Measurements from ENCODE around the gene SCAANT1. TPM values are rescaled to one million over a fixed set of nuclear protein-coding genes. Genes with fewer than 3 reads are reported as not detected.

Gene SCAANT1
- total and polyA plus RNA-seq, 2 of the 8 experiments (the other 6 are each of a cell fraction or from before 2014, with no cell fraction given) = not detected

DNA sequence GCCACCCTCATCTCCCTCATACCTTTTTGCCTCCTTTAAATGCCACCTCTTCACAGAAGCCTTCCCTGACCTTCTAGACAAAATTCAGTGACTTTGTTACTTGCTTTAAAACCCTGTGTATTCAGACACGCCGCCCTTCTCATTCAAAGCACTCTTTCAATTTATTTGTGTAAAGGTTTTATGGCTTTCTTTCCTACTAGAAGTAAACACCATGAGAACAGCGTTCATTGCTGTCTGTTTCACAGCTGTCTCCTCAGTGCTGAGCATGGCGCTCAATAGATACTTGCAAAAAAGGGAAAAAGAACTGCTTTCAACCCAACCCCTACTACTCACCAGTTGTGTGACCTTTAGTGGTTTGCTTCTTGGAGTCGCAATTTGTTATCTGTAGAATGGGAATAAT is 31.5 kb downstream of the SCAANT1 start:
- Histone ChIP-seq H3K79me2 (ENCODE audit: control insufficient read depth in 1 of 2, insufficient read depth in 2 of 2, low read length in 2 of 2) (peaks cover 0 to 32% of the 10 kb centered on the region in 2 experiments; a peak in 3 of 4 replicates), H2BK5ac (ENCODE audit: low read depth, low read length) (no peak overlapping the region), H3K14ac (ENCODE audit: insufficient read length) (no peak overlapping the region), H3K4ac (replicated peaks; ENCODE audit: insufficient read length, low read depth, low read length) (no peak overlapping the region), H3K79me1 (ENCODE audit: low read depth, low read length) (no peaks in the 10 kb centered on the region; the same call in none of the 2 replicates), H4K5ac (ENCODE audit: insufficient read length, low read depth, low read length) (no peak overlapping the region), H3K18ac (ENCODE audit: extremely low read depth, low read length) (no peak overlapping the region), H3K56ac (replicated peaks; ENCODE audit: insufficient read length, low read depth, low read length) (no peak overlapping the region), H2BK12ac (ENCODE audit: low read depth, low read length) (no peak overlapping the region), H2AK5ac (ENCODE audit: low read depth, low read length) (no peak overlapping the region), H3K23me2 (ENCODE audit: low read depth, low read length) (peaks cover 1% of the 10 kb centered on the region; the same call in 1 of the 2 replicates), H4K8ac (ENCODE audit: extremely low read depth, insufficient read depth, low read length) (no peak overlapping the region), H3K9ac (replicated peaks in 1 of 4; ENCODE audit: extremely low read depth in 1 of 4, low read depth in 3 of 4, low read length in 3 of 4) (no peak overlapping the region), H3K36me3 (ENCODE audit: control insufficient read depth in 2 of 4, insufficient read depth in 4 of 4, low read length in 3 of 4) (no peaks in the 10 kb centered on the region), H3K27ac (ENCODE audit: low read depth, low read length) (no peak overlapping the region), H3K4me1 (replicated peaks in 1 of 4; ENCODE audit: control insufficient read depth in 3 of 4, insufficient read depth in 4 of 4, low read length in 3 of 4) (peaks cover 2 to 9% (median 7%) of the 10 kb centered on the region in 4 experiments; a peak in 5 of 7 replicates), H3K27me3 (replicated peaks in 1 of 4; ENCODE audit: control insufficient read depth in 3 of 4, extremely low read depth in 1 of 4, insufficient read depth in 3 of 4, low read length in 3 of 4) (no peaks in the 10 kb centered on the region), H3K4me2 (ENCODE audit: insufficient read depth in 1 of 2, low read depth in 2 of 2, low read length in 2 of 2) (no peak overlapping the region), H2BK20ac (ENCODE audit: low read length) (no peak overlapping the region), H3K9me3 (ENCODE audit: insufficient read depth in 2 of 2, low read depth in 1 of 2, low read length in 1 of 2) (no peaks in the 10 kb centered on the region), H2AFZ (ENCODE audit: low read length) (no peak overlapping the region), H2BK120ac (replicated peaks; ENCODE audit: low read depth, low read length) (no peak overlapping the region), H4K20me1 (replicated peaks in 1 of 2; ENCODE audit: control insufficient read depth in 1 of 2, insufficient read depth in 2 of 2, low read length in 2 of 2) (peaks cover 2 to 3% of the 10 kb centered on the region in 2 experiments), H2BK15ac (ENCODE audit: low read length) (no peak overlapping the region), H3K4me3 (ENCODE audit: extremely low read depth in 1 of 4, insufficient read depth in 2 of 4, low read depth in 3 of 4, low read length in 4 of 4) (no peak overlapping the region), H4K91ac (replicated peaks; ENCODE audit: insufficient read length, low read length) (no peak overlapping the region), H3K23ac (ENCODE audit: insufficient read length) (no peak overlapping the region)
- ChIA-PET CTCF (ENCODE audit: partially characterized antibody) (no interaction called here), POLR2A (ENCODE audit: partially characterized antibody) (no interaction called here)
- DNase-seq (ENCODE audit: low read depth in 1 of 2, low spot score in 2 of 2) = no peak
- WGBS, 2 experiments (ENCODE audit: extremely low coverage in 1 of 2, insufficient coverage in 1 of 2, insufficient read length in 1 of 2, insufficient replicate concordance in 2 of 2, low coverage in 1 of 2, low lambda C conversion rate in 2 of 2, missing lambda C conversion rate in 1 of 2) = 85% methylated on average over 5 of the region's 5 CpGs; no CpG with 5 or more reads in 1 of the 2 experiments
- no peak for FAIRE-seq
- TF ChIP-seq, protein P1, sequence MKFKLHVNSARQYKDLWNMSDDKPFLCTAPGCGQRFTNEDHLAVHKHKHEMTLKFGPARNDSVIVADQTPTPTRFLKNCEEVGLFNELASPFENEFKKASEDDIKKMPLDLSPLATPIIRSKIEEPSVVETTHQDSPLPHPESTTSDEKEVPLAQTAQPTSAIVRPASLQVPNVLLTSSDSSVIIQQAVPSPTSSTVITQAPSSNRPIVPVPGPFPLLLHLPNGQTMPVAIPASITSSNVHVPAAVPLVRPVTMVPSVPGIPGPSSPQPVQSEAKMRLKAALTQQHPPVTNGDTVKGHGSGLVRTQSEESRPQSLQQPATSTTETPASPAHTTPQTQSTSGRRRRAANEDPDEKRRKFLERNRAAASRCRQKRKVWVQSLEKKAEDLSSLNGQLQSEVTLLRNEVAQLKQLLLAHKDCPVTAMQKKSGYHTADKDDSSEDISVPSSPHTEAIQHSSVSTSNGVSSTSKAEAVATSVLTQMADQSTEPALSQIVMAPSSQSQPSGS (IDR thresholded peaks at IDR 0.05; ENCODE audit: low read length) = no peak
- no peak for TF ChIP-seq ZNF274 (IDR thresholded peaks at IDR 0.05; ENCODE audit: borderline replicate concordance, extremely low read depth, low read length)
- TF ChIP-seq TCF12 (IDR thresholded peaks at IDR 0.05; ENCODE audit: low read depth, low read length) = no peak
- no peak for TF ChIP-seq NANOG (IDR thresholded peaks at IDR 0.05; ENCODE audit: insufficient read depth, low read depth, low read length, poor library complexity, severe bottlenecking)
- TF ChIP-seq JUN (IDR thresholded peaks at IDR 0.05; ENCODE audit: low read depth, low read length) = no peak
- no peak for TF ChIP-seq KDM4A (IDR thresholded peaks at IDR 0.05; ENCODE audit: low read depth, low read length, severe bottlenecking)
- TF ChIP-seq KDM5A (IDR thresholded peaks at IDR 0.05; ENCODE audit: low read length) = no peak
- no peak for TF ChIP-seq CTBP2 (IDR thresholded peaks at IDR 0.05; ENCODE audit: borderline replicate concordance, insufficient read depth, insufficient read length, low read length)
- TF ChIP-seq, protein P2, sequence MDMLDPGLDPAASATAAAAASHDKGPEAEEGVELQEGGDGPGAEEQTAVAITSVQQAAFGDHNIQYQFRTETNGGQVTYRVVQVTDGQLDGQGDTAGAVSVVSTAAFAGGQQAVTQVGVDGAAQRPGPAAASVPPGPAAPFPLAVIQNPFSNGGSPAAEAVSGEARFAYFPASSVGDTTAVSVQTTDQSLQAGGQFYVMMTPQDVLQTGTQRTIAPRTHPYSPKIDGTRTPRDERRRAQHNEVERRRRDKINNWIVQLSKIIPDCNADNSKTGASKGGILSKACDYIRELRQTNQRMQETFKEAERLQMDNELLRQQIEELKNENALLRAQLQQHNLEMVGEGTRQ (IDR thresholded peaks at IDR 0.05; ENCODE audit: low read length) = no peak
- TF ChIP-seq RBBP5 (IDR thresholded peaks at IDR 0.05; ENCODE audit: borderline replicate concordance, low read depth, low read length) = no peak
